GM23338 (cell line): ENCODE results near the gene SEZ6.

ENCODE experiments used
- CREB1 ChIP-seq: fragments of 250-450 bp; sonication (Bioruptor Pico); IDR thresholded peaks from 2 replicates; pipeline ENCODE4 v1.5.0; 2020; ENCODE audit warnings: low read depth, mild to moderate bottlenecking, moderate library complexity
- CTCF ChIP-seq, 2 experiments: fragments of 200-600 bp in 1 of 2; sonication (generic) in 1 of 2; conservative IDR thresholded peaks; 2 replicates each; pipeline versions ENCODE4 v1.5.1 to v1.6.1; 2016 to 2017; ENCODE audit warnings: antibody characterized with exemption in 2 of 2, low read depth in 2 of 2, mild to moderate bottlenecking in 2 of 2, moderate library complexity in 1 of 2
- EZH2 ChIP-seq: fragments of 200-600 bp; sonication (generic); IDR thresholded peaks from one replicate; pipeline ENCODE4 v1.8.0; 2017; ENCODE audit warnings: antibody characterized with exemption, mild to moderate bottlenecking, low read depth; ENCODE audit not compliant: unreplicated experiment
- EZH2phosphoT487 ChIP-seq: fragments of 200-600 bp; sonication (generic); IDR thresholded peaks from one replicate; pipeline ENCODE4 v1.8.1; 2018; ENCODE audit warnings: antibody characterized with exemption; ENCODE audit not compliant: unreplicated experiment
- NANOG ChIP-seq: IDR thresholded peaks from 2 replicates; pipeline ENCODE4 v1.6.1; 2016; ENCODE audit warnings: antibody characterized with exemption, borderline replicate concordance
- POLR2AphosphoS5 ChIP-seq: IDR thresholded peaks from 2 replicates; pipeline ENCODE4 v1.6.1; 2016; ENCODE audit warnings: antibody characterized with exemption, low read depth
- REST ChIP-seq: IDR thresholded peaks from one replicate; pipeline ENCODE4 v1.6.1; 2018; ENCODE audit warnings: antibody characterized with exemption; ENCODE audit not compliant: unreplicated experiment

- TF ChIP-seq POLR2AphosphoS5 (no peak; the same call in 1 of the 2 replicates), CTCF (conservative IDR thresholded peaks at IDR 0.05; ENCODE audit: low read depth in 2 of 2) (no peak), EZH2 (no peak), CREB1 (CRISPR knock-in tag) (no peak), NANOG (no peak), REST (no peak), EZH2phosphoT487 (no peak)
Measured at GRCh38 chr17:28950752-28951427, 54.9 kb downstream of the SEZ6 start.
